Right renal cortex interstitium (tissue), 3 donors: ENCODE results near the gene TEX44. TPM values are rescaled to one million over a fixed set of nuclear protein-coding genes. Genes with fewer than 3 reads are reported as not detected.
"Not testable (repeated sequence)": the region's sequence is repeated elsewhere in the genome, so short reads cannot be mapped to it uniquely, and the experiment has no call there.

Experiments
- DNase-seq, 3 donors: peaks; one replicate each; pipeline ENCODE4 v3.0.0-alpha.2; 2013; ENCODE audit warnings: low read depth in 3 of 3, low spot score in 2 of 3
- polyA plus RNA-seq, 3 donors: library from polyadenylated mRNA; unstranded; fragments of 120-200 nt; gene quantifications; one replicate each; pipeline ENCODE4 v1.2.1, GENCODE V29; 2013; ENCODE audit not compliant: insufficient read length in 3 of 3

Gene TEX44
- polyA plus RNA-seq, result not detected

DNA sequence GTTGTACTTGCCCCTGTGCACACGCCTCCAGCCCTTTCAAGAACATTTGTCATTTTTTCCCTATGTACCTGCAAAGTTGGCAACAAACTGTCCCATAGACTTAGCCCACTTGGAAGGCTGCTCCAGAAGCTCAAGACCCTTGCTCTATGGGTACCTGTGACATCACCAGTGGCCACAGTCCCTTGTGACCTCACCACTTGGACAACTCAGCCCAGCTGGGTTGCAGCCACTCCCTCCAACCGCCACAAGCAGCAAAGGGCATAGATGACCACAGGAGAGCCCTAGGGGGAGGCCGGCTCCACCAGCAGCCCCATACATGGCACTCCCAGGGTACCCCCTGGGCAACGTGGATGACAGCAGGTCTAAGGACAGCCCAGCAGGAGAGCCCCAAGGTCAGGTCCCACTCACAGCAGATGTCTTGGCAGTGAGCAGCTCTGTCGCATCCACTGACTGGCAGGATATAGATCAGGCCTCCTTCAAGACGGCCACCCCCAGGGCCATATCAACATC is at the start of gene TEX44:
TSS of gene TEX44 (plus strand) at position 229 of the 510 bp plus-strand sequence. CDS start at position 317, 88 bp downstream.
- DNase-seq, result no peak

DNA sequence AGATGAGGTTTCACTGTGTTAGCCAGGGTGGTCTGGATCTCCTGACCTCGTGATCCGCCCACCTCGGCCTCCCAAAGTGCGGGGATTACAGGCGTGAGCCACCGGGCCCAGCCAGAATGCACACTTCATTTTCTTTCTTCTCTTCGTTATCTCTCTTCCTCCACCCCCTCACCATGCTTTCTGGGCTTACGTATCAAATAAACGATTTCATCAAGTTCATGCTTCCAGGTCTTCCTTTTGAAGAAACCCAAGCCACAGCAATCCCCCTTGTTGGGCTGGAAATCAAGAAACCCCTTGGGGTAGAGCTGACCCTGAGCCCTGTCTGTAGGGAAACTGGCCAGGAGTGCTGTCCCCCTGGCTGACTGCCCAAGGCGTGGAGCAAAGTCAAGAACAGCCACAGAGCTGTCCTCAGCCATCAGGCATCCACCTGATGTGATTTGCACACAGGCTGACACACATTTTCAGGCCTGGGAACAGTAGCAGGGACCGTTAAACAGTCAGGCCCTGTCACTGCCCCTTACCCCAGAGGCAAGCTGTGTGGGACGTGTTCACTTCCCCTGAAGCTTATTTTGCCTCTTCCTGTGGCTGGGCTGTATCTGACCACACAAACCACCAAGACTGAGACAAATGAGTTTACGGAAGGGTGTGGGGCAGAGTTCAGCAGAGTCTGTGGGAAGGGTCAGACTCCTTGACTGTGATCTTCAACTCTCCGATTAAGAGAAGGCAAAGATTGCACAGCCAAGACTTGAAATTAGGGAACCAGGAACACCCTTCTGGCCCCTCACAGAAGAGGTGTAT is 47.4 kb upstream of the TEX44 start:
- DNase-seq, result no peak

DNA sequence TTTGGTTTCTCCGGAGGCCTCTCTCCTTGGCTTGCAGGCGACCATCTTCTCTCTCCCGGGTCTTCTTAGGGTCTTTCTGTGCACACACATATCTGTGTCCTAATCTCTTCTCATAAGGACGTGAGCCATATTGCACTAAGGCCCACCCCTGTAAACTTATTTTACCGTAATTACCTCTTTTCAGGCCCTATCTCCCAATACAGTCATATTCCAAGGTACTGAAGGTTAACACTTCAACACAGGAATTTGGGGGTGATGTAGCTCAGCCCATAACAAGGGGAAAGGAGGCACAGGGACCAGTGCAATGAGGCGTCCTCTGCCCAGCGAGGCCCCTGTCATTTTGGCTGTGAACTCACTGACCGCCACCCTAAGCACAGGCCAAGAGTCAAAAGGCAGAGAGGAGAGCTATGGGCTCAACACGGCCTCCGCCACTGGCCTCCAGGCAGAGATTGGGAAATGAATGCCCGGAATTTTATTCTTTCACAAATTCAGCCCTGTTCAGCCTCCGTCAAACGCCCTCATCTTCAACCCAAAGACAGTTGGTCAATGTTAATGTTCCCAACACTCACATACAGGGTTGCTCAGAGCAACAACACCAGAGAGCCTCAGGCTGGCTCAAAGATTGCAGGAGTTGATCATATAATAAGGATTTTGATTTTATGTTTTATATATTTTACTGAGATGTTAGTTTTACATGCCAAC is 46.5 kb upstream of the TEX44 start:
- DNase-seq, result no peak

DNA sequence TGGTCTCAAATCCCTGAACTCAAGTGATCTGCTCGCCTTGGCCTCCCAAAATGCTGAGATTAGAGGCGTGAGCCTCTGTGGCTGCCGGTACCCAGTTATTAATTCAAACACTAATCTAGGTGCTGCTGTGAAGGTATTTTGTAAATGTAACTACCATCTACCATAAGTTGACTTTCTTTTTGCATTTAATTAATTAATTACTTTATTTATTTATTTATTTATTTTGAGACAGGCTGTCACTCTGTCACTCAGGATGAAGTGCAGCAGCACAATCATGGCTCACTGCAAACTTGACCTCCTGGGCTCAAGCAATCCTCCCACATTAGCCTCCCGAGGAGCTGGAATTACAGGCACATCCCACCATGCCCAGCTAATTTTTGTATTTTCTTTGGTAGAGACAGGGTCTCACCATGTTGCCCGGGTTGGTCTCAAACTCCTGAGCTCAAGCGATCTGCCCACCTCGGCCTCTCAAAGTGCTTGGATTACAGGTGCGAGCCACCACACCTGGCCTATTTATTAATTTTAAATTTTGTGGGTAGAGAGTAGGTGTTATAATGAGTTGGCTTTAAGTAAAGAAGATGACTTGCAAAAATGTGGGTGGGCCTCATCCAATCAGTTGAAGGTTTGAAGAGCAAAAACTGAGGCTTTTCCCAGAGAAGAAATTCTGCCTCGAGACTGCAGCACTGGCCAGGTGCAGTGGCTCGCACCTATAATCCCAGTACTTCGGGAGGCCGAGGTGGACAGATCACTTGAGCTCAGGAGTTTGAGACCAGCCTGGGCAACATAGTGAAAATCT is 45.2 kb upstream of the TEX44 start:
- no peak for DNase-seq

DNA sequence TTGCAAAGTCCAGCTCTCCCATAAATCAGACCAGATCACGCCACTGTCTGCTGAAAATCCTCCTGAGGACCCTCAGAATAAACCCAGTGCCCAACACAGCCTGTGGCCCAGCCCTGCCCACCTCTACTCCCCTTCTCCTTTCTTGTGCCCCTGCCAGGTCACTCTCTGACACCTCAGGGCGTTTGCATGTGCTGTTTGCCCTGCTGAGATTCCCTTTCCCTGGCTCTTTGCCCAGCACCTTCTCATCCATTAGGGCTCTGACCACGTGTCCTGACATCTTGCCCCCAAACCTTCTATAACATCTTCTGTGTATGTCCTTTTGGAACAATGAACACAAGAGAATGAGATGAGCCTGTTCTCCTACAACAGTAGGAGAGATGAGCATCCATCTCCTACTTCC is 43.9 kb upstream of the TEX44 start:
- no peak for DNase-seq

DNA sequence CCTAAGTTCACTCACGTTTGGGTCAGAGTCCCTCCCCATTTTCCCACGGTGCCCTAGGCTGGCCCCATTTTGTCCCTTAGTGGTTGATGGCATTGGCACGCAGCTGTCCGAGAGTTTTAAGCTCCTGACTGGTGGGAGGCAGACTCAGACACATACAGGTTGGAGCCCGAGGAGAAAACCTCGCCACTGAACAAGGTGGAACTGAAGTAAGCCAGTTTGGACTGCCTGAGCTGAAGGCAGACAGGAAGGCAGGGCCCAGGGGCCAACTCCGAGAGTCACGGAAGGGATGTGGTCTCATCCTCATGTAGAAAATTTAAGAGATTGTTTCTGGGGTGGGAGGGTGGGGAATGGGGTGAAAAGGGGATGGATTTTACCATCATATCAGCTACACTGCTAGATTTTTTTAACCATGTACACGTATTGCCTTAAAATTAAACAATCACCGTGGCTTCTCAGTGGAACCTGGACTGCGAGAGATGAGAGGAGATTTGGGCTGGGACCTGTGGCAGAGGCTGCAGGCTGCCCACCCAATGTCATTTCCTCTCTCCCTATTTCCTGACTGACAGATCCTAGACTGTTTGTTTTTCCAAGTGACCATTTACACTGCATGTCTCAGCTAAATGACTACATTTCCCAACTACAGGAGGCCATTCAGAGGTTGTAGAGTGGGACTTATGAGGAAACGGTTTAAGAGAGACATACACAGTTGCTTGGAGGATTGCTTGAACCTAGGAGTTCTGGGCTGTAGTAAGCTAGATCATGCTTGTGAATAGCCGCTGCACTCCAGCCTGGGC is 43.0 kb upstream of the TEX44 start:
- DNase-seq, result no peak

DNA sequence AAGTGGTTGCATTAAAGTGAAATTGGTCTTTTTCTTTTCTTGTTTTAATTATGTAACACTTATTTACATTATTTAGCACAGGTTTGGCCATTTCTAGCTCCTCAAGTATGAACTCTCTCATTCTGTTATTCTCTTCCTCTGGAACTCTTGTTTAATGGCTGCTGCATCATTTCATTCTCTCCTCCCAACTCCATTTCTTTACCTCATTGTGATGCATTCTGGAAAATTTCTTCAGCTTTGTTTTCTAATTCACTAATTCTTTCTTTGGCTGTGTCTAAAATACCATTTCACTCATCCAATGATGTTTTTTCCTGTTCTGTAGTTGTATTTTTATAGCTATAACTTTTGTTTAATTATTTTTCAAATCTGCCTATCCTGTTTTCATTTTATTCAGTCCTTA is 39.9 kb upstream of the TEX44 start:
- DNase-seq, result no peak

DNA sequence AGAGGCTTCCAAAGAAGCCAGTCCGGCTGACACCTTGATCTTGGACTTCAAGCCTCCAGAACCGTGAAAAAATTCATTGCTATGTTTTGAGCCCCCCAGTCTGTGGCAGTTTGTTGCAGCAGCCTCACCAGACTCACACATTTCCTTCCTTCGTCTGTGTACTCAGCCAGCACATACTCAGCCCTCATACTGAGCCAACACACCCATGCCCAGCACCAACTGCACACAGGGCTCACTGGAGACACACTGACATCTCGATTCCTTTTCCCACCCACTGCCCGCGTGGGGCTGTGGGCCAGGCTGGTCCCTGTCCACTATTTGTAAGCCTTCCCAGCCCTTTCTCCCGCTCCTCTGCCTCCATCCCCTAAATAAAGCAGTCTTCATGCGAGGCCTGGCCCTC is 38.3 kb upstream of the TEX44 start:
- DNase-seq, result no peak

DNA sequence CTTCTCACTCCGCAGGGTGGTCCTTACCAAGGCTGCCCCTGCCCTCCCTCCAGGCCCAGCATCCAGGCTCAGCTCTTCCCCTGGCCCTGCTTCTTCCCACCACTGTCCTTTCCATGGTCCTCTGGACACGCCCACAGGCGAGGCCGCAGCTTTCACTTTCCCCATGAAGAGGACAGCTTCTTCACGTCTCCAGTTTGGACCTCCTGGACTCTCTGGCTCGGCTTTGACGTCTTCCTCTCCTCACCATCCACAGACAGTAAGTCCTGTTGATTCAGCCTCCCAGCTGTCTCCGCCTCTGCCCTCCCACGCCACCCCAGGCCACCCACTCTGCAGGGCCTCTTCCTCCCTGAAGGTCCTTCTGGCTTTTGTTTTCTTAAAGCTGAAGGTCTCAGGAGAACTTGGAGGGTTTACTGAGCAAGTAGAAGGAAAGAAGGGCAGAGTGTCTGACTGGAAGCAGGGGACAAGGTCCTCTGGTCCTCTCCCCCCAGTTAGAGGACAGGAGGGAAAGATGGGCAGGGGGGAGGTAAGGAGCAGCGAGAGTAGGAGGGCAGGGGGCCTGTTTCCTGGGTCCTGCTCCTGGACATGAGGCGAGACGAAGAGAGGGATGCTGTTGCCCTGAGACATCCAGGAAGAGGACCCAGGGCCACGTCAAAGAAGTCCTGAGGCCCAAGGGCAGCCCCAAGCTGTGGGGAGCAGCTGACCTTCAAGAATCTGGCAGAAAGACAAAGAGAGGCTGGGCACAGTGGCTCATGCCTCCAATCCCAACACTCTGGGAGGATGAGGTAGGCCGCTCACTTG is 37.7 kb upstream of the TEX44 start:
- peak in 2 of 3 donors; percentile 61 to 63 for DNase-seq

DNA sequence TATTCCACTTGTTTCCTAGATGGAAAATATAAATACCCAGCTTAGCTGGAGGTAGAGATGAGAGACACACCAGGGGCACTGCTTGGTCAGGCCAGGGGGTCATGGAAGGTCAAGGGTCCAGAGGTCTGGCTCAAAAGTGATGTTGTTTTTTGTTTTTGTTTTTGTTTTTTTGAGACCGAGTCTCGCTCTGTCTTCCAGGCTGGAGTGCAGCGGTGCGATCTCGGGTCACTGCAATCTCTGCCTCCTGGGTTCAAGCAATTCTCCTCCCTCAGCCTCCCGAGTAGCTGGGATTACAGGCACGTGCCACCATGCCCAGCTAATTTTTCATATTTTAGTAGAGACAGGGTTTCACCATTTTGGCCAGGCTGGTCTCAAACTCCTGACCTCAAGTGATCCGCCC is 36.2 kb upstream of the TEX44 start:
- not testable (repeated sequence) for DNase-seq

DNA sequence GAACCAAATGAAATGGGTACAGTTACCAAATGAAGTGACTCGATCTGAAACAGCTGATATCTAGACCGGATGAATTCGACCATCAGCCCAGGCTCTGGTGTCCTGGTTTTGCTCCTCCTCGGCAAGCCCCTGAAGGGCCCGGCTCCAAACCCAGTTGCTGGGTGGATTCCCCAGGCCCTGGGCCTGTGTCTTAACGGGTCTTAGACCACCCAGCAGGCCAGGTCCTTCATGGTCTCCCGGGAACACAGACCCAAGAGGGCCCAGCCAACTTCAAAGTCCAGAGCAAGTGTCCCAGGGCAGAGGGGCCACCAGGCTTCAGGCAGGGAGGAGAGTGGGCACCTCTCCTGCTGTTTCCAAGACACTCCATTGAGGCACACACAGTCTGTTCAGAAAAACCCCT is 35.7 kb upstream of the TEX44 start:
- DNase-seq, result no peak

DNA sequence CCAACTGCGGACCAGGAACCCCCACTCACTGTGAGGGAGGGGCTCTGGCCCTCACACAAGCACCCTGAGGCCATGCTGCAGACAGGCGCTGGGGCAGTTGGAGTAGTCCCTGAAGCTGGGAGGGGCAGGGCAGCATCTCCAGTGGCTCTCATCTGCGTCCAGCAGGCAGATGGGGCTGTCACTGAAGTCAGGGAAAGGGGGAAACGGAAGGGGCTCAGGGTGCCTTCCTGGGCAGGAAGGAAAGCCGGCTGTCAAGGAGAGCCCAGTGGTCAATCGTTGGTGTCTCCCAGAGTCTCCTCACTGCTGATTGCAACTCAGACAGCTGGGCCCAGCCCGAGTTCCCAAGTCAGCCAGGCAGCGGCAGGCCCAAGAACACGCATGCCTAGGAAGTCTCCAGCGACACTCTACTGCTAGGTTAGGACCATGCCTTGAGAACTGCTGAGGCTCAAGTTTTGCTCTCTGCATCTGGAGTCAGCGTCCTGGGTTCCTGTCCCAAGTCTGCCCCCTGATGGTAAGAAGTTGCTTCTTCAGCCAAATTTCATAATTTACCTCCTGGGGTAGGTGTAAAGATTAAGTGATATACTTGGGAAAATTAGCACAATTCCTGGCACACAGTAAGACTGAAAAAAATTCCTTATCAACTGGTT is 35.0 kb upstream of the TEX44 start:
- DNase-seq, result peak; percentile 68 to 71 (median 70)

DNA sequence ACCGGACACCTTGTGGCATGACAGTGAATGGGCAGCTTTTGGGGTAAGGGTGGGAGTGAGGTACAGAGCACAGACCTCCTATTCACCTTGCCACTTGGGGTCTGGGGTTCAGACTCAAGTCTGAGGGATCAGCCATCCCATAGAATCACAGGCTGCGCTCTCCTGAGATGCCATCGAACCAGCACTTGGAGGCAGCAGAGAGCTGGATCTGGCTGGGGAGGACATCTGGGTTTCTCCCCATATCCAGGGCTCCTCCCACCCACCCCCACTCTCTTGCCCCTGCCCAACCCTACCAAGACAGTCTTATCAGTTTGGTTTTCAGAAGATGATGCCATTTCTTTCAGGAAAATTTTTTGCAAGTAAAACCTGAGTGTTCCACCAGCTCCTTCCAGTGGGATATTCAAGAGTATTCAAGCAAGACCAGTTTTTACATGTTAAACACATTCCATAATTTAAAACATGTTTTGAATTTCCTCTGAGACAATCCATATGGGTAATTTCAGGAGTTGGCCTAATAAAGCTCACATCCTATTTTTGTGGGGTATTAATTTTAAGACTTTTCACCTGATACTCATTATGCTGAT is 29.2 kb upstream of the TEX44 start:
- DNase-seq, result no peak

DNA sequence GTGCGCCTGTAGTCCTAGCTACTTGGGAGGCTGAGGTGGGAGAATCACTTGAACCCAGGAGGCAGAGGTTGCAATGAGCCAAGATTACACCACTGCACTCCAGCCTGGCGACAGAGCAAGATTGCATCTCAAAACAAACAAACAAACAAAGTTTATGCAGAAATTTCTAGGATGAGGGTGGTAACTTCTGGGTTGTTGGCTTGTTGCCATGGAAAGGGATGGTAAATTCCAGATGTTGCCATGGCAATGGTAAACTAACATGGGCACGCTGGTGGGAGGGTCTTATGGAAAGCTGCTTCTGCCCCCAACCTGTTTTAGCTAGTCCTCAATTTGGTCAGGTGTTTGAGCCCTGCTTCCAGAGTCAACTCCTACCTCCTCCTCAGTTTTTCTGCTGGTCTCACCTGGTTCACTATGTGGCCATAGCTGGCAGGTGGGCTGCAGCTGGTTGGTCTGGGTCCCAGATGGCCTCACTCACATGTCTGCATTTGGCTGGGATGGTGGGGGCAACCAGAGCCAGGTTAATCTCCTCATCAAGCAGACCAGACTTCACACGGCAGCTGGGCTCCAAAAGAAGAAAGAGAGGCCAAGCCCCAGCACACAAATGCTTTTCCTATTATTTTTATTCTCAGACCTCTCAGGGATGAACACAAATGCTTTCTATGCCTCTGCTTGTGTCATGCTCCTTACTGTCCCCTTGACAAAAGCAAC is 26.6 kb upstream of the TEX44 start:
- no peak for DNase-seq

DNA sequence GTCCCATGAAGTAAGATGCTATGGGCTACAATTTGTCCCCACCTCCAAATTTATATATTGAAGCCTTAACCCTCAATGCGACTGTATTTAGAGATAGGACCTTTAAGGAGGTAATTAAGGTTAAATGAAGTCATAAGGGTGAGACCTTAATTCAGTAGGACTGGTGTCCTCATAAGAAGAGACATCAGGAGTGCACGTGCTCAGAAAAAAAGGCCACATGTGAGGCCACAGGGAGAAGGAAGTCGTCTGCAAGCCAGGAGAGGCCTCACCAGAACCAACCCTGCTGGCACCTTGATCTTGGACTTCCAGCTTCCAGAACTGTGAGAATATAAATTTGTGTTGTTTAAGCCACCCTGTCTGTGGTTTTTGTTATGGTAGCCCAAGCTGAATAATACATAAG is 25.5 kb upstream of the TEX44 start:
- no peak for DNase-seq

DNA sequence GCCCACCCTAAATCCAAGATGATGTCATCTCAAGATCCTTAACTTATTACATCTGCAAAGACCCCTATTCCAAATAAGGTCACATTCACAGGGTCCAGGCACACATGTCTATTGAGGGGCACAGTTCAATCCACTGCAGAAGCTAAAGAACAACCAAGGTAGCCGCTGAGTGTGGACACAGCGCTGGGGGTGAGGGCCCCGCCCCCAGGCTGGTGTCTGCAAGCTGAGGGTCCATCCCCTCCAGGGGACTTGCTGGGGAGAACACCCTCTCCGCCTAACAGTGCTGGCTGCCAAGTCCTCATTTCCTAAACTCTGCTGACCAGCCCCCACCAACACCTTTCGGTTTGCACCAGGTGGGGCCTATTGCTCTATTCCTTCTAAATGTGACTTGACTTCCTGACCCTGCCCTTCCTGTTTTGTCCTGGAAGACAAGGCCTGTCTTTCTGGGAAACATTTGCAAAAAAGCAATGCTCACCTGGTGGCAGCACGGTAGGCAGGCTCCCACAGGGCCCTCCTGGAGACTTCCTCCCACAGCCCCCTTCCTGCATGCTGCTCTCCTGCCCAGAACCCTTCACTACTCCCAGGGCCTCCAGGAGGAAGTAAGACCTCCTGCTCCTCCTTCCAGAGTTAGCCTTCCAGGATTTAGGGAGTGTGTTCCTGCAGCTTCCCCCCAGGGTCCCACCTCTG is 24.4 kb upstream of the TEX44 start:
- DNase-seq, result no peak

DNA sequence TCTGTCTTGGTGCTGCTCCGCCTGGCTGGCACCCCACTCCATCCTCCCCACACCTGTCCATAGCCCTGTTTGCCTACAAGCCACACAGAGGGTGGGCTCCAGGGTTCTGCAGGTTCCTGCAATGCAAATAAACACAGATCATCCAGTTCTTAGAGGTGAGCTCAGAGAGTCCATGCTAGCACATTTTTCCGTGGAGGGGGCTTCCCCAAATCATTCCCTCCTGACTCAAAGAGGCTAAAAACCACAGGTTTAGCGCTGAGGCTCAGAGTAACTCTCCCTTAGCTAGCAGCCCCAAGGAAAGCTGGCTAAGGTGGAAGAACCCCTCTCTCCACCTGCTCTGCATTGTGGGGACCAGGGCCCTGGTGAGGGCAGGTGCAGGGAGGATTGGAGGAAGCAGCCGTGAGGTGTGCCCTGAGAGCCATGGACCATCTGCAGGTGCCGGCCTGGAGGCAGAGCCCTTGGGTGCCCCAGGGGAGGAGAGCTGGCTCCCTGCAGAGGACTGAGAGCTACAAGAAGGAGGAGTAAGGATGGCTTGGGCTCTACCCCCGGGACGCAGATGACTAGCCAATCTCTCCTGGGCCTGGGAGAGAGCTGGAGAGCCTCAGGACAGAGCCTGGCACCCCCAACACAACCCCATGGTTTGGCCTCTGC is 23.8 kb upstream of the TEX44 start:
- no peak for DNase-seq
